Stimulated activated CD4-positive, alpha-beta T cell treated with anti-CD3 and anti-CD28 coated beads, Interleukin-12 subunit alpha, Interleukin-12 subunit beta, amount 100 ng/mL, for 4 hours (primary cell): Measurements from ENCODE around the gene IRF1.
"Not testable (repeated sequence)": the region's sequence is repeated elsewhere in the genome, so short reads cannot be mapped to it uniquely, and the experiment has no call there.

Experiments used
- DNase-seq: peaks from one replicate; pipeline ENCODE4 v3.0.0-alpha.2; 2020

The IRF1 gene

DNA sequence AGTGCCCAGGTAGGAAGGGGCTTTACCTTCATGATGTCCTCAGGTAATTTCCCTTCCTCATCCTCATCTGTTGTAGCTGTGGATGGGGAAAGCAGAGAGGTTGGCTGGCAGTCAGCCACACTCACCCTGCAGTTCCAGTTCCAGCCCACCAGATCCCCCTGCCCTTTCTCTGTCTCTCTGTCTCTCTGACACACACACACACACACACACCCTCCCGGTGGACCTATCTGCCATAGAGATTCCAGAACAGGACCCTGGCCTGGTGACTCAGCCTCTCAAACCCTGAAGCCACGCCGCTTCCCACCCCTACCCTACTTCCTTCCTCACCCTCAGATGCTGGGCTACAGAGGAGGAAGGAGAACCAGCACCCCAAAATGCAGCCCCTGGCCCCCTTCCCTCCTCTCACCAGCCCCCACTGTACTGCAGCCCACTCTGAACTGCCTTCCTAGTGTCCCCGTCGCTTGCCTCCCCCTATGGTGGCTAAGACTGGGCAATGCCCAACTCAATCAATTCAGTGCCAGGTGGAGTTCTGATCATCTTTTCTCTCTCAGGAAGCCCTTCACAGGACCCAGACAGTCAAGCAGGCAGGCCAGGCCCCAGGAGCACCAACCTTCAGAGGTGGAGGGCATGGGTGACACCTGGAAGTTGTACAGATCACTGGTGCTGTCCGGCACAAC is 4.8 kb downstream of the IRF1 start:
- DNase-seq, result no peak

DNA sequence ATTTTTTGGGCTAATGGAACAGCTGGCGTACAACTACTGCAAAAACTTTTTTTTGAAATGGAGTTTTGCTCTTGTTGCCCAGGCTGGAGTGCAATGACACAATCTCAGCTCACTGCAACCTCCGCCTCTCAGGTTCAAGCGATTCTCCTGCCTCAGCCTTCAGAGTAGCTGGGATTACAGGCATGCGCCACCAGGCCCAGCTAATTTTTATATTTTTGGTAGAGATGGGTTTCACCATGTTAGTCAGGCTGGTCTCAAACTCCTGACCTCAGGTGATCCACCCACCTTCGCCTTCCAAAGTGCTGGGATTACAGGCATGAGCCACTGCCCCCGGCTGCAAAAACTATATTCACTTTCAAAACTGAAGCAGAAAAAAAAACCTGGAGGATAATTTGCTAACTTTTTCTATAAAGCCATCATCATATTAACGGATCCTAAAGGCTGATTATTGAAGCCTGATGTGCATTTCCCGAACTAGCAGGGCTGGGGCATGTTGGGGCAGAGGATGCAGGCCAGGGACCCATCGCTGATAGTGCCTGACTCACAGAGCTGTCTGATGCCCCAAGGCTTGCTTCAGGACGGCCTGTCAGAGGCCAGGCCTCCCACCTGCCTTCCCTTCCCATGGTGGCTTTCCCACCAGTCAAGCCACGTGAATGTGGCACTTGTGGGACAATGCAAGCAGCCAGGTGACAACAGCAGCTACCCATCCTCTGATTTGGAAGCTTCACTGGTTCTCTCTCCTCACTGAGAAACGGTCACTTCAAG is 5.5 kb downstream of the IRF1 start:
- DNase-seq, result not testable (repeated sequence)

DNA sequence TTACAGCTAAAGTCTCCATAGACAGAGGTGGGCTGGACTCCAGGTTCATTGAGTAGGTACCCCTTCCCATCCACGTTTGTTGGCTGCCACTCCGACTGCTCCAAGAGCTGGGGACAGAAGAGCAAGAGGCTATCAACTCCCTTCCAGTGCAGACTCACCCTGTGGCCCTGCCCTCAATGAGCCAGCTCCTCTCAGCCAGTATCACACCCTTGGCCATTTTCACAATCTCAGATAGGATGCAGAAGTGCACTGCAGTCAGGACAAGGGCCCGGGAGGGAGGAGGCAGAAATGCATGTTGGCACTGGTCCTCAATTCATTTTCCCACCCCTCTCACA is 6.2 kb downstream of the IRF1 start:
- no peak for DNase-seq

DNA sequence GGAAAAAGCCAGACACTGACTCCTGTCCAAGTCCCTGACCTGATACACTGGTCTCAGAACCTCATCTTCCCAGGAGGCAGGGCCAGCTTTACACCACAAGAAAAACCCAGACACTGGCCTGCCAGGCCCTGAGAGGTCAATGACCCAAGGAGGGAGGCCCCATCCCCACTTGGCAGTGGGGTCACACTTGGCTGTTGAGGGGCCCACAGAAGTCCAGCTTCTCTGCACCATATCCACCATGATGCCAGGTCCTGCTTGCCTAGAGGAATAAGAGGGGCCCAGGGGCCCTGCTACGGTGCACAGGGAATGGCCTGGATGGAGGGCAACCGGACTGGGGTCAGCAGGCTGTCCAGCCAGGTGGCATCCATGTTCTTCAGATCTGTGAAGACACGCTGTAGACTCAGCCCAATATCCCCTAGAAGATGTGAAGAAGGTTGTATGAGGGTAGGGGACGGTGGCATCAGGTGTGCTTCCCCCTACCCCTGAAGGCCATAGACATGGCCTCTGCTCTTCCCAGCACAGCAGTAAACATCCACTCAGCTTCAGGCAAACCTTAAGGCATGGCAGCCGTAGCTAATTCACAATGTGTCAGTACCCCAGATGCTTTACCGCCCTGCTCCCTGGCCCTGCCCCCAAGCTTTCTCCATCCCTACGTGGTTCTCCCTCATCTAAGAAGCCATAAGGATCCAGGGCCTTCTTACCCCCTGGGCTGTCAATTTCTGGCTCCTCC is 6.7 kb downstream of the IRF1 start:
- DNase-seq, result no peak

DNA sequence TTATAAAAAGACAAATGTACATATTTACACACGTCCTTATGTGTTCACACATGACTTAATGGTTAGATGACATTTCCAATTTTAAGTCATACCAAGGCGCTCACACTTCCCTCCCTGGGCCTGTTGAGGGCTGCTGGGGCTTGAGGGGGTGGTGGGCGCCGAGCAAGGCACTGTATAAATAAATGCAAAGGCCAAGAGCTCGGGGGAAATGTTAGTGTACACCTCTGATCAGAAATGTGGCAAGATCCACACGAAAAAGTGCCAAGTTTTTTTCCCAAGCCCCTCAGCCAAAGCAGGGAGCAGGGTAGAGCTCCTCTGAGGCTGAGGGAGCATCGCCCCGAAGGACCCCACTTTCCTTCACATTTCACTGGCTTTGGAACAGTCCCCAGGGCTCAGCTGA is 7.5 kb downstream of the IRF1 start:
- DNase-seq, result no peak

DNA sequence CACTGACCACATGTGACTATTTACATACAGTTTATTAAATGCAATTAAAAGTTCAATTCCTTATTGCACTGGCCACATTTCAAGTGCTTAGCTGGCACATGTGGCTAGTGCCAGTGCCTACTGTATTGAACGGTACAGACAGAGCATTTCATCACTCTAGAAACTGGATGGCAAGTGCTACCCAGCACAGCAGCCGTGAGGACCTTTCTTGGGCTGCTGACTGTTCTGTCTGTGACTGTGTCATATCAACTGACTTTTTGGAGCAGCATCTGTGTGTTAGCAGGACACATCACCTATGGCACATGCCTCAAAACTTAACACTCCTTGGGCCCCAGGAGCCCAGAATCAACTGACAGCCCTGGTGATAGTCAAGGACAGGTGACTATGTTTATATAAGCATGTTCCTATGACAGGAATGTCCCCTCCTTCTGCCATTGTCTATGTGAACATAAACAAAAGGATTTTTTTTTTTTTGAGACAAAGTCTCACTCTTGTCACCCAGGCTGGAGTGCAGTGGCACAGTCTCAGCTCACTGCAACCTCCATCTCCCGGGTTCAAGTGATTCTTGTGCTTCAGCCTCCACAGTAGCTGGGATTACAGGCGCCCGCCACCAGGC is 8.9 kb downstream of the IRF1 start:
- DNase-seq, result no peak

DNA sequence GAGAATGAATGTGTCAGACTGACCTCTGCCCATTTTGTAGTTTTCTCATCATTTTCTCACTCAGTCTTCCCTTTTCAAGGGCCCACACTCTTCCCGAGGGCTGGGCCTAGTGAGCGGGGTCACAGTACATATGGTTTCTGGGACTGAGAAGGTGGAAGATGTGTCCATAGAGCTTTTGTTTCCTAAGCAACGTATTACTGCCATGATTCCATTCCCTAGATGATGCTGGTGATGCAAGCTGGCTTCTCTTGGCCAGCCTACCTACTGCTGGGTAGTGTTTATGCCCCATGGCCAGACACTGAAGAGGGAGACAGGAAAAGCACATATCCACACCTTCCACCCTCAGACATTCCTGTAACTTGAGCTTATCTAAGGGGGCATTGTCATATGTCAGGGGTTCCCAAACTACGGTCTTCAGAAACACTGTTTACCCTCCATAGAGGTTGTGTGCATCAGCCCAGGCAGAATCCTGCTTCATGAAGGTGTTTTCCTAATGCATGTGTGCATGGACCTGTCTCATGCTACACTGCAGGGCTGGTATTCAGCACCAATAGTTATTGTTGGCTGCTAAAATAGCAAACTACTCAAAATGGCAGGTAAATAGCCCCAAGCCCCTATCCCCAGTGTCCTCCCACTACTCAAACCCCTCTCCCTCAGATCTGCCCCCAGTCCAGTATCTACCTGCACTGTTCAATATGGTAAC is 9.5 kb downstream of the IRF1 start:
- DNase-seq, result no peak

DNA sequence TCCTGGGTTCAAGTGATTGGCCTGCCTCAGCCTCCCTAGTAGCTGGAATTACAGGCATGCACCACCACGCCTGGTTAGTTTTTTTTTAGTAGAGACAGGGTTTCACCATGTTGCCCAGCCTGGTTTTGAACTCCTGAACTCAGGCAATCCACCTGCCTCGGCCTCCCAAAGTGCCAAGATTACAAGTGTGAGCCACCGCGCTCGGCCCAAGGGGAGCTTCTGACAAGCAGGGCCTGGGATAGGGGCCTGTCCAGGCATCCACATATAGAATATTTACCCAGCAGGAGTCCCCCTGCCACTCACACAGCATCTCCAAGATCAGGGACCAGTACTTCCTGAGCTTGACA is 10.1 kb downstream of the IRF1 start:
- DNase-seq, result peak; percentile 47

DNA sequence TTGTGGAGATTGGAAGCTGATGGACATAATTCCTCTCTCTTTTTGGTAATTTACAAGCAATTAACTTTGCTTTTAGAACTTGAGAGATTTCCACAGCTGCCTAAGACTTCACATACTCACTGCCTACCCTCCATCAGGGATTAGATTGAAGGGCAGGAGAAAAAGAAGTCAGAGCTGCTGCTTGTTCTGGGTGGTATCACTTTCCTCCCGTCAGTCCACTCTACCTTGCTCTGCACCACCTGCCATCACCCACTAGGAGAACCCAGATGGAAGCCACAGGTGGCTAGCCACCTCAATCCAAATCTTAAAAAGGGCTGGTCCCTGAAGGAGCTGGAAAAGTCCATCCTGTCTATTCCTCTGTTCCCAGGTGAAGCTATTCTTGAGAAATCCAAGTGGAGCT is 10.5 kb downstream of the IRF1 start:
- no peak for DNase-seq

DNA sequence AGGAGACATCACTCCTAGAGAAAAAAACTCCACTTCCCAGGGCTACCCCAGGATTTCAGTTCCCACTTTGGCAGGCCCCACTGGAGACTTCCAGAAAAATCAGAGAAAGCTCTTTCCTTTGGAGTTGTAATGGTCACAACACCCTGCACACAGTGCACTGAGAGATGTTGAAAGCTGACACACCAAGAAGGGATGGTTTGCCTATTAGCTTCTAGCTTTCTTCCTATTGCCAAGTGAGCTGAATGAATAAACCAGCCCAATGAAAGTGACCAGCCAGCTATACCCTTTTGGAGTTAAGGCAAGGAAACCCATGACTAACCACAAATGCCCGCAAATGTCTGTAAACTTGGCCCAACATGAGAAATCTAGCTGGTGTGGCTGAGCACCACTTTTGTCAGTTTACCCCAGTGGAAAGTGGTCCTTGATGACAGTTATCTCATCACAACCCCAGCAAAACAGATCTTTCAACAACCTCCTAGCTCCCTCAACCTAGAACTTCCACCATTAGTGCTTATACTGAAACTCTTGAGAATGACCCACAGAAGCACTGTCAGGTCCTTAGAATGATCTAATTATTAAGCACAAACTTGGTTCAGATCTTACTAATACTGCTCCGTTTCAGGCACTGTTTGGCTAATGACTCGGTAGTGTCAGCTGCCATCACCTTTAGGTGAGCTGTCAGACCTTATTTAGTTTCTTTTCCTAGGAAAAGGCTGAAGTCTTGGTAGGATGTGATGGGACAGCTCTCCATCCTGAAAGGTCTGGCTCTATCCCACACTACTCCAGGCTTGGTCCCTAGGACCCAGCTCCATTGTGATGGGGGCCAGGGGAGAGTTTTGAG is 11.2 kb downstream of the IRF1 start:
- DNase-seq, result no peak

DNA sequence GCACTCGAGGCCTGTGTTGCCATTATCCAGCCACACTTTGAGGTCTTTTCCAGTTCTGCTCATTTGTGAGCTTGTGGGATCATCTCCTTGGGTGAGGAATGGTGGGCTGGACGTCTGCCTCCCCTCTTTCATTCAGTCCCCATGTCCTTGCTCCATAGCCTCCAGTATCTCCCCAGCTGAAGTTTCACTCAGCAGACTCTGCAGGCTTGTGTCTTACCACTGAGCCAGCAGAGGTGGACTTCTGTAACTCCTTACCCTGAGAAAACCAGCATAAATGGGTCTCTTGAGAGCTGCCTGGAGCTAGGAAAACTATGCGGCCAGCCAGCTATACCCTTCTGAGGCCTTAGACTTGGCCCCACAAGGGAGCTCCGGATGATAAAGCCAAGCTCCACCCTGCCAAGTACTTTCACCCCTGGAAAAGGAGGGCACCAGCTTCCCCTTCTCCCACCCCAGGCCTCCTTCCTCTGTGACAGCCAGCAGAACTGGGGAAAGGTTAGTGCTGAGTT is 12.2 kb downstream of the IRF1 start:
- DNase-seq, result no peak

DNA sequence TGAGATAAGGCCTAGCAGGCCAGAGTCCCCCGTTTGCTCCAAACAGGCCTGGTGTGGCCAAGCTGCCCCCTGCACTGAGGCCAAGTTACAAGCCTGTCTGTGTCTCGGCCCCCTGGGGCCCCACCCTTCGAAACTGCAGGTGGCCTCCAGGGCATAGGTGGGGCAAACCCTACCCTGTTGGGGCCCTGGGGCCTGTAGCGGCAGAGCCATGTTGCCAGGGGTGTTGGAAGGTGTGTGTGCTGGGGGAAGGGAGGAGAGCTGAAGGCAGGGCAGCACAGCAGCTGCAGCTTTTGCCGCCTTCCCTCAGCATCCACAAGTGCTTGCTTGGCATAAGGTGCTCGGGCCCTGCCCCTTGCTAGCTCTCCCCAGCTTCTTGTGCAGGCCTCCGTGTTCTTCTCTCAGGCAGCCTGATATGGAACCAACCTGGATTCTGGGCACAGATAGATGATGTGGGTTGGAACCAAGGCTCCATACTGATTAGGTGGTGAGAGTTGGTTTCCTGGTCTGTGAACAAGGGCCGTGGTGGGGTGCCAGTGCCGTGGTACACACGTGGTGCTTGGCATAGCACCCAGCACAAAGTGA is 12.7 kb downstream of the IRF1 start:
- DNase-seq, result no peak

DNA sequence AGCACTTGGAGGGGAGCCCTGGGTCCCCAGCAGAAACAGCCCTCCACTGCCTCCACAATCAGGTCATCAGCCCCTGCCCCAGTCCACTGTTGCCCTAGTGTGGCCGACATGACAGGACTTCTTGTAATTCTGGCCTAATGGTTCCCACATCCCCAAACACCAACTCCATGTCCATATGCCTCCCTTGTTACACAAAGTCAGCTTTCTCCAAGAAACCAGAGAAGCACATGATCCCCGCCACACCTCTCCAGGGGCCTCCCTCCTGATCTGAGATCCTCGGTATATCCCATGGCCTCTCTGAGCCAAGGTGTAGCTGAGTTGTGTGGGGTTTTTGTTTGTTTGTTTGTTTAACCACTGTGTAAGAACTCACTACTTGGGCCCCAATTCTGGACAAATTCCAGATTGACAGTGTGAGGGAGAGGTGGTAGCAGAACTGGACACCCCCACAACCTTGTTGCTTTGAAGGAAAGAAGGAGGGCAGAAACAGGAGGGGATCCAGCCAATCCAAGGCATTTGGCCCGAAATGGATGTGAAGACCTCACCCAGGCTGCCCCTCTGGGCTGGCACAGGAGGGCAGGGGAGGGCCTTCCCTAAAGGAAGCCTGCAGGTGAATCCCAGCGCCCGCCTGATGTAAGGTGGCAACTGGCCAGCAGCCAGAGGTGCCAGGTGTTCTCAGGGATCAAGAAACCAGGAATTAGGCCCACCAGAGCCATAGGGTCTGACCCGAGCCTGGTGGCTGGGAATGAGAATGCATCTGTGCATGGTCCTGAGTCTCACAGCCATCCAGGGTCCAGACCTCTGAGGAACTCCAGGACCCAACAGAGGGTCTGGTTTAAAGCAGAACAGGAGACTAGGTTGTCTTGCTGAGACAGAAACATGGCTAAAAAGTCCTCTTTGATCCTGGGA is 13.4 kb downstream of the IRF1 start:
- DNase-seq, result no peak

DNA sequence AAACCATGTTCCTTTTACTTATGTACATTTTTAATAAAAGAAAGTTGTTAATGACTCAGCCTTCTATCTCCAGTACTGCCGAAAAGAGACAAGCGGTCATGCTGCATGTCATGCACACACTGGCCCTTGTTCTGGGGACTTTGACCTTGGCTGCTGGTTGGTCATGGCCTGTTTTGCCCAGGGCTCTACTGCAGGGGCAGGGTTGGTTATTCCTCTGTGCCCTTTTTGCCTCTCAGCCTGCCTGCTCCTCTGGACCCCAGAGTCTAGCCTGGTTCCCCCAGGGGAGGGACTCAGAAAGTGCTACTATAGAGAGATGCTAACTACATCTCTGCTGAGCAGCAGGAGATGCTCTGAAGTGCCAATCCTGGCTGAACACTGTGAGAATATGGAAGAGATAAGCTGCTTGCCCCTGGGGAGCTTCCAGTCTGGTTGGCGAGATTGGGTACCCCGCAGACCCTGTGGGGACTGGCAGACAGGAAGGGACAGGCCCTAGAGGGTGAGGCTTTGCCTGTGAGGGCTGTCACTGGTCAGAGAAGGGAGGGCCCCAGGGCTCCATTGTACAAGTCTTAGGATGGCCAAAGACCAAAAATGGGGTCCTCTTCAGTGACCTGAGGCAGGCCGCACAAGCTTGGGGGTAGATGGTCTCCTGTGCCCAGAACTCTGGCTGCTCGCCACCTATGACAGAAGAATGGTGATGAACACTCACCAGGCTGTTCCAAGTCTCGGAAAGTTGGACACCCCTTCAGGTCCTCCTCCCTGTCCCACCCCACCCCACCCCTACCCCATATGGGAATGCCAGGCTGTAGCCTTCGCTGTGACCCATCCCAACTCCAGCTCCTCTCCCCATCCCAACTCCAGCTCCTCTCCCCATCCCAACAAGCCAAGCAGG is 14.3 kb downstream of the IRF1 start:
- DNase-seq, result no peak

DNA sequence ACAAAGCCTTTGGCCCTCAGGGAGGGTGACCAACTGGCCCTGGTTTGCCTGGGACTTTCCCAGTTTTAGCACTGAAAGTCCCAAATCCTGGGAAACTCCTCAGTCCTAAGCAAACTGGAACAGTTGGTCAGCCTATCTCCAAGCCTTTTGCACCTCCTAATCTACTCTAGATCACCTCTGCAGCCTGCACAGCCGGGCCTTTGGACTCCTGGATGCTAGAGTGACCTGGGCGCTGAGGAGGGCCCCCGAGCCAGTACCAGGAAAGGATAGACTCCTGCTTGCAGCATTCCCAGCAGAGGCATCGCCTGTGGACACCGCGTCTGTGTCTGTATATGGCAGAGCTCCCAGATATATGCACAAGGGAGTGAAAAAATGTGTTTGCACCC is 15.1 kb downstream of the IRF1 start:
- DNase-seq, result no peak

DNA sequence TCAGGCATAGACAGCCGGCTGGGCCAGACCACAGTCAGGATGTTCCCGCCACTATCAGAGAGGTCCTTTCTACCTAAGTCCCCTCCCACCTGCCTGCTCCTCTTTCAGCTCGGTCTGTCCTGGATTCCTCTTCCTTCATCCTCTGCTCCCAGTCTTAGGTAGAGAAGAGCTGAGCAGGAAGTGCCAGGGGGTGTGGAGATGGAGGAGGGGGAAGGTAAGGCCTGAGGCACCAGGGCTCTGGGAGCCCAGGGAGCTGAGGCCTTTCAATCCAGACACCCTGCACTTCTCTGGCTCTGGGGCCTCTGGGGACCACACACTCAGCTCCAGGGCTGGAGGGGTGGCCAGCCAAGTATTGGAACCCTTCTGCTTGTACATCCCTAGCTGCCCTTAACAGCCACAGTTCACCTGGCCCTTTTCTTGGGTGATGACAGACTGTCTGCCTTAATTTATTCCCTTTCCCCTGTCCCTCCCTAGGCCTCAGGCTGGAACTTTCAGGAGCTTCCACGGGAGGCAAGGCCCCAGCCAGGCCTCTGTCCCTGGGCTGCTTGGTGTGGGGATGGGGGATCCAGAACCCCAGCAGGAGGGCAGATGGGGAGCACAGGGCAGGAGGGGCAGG is 15.6 kb downstream of the IRF1 start:
- DNase-seq, result no peak

DNA sequence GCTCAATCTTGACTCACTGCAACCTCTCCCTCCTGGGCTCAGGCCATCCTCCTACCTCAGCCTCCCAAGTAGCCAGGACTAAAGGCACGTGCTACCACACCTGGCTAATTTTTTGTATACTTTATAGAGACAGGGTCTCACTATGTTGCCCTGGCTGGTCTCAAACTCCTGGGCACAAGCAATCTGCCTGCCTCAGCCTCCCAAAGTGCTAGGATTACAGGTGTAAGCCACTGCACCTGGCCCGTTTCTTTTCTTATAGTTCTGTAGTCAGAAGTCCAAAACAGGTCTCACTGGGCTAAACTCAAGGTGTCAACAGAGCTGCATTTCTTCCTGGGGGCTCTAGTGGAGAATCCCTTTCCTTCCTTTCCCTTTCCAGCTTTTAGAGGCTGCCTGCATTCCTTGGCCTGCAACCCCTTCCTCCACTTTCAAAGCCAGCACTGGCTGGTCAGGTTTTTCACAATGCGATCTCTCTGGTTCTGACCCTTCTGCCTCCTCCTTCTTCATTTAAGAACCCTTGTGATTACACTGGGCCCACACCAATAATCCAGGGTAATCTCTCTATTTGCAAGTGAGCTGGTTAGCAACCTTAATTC is 16.3 kb downstream of the IRF1 start:
- DNase-seq, result no peak

DNA sequence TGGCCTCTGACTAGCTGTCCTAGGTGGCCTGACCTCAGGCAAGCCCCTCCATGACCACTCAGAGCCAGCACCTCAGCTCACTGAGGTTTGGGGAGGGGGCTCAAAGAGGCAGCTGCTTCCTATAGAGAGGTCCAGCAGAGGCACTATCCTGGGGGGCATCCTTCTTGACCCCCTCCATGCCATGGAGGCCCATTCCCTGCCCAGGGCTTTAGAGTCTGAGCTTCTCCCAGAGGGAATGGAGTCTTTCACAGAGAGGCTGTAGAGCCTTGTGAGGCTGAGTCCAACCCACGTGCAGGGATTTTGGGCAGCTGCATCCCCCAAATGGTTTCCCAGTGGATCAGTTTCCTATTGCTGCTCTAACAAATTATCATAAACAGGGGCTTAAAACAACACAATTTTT is 16.9 kb downstream of the IRF1 start:
- no peak for DNase-seq
